ENCODE data around the gene SLC39A8.
"Not testable (repeated sequence)": the region's sequence is repeated elsewhere in the genome, so short reads cannot be mapped to it uniquely, and the experiment has no call there.

Gene SLC39A8

DNA sequence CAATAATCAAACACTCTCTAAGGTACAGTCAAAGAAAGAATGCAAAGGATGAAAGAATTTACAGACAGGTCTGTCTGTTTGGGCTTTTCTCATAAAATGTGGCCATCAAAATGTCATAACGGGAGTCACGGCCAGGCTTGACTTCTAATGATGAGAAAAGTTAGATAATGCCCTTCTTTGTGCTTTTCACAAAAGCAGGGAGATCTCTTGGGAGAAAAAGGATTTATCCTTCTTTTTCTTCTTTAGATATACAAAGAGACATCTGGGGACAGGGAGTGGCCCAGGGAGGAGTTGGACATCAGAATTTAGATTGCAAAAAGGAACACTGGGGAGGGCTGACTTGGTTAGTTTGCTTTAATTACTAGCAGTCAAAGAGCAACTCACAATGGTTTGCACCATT is 93.1 kb downstream of the SLC39A8 start:
- DNase-seq (ENCODE audit: low read depth, low spot score): no peak

DNA sequence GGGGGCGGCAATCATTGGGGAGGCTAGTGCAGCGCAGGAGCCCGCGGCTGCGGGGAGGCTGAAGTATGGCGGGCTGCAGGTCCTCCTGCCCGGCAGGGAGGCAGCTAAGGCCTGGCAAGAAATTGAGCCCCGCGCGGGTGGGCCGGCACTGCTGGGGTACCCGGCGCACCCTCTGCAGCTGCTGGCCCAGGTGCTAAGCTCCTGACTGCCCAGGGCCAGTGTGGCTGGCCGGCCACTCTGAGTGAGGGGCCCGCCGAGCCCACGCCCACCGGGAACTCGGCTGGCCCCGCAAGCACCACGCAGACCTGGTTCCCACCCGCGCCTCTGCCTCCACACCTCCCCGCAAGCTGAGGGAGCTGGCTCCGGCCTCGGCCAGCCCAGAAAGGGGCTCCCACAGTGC is 94.9 kb downstream of the SLC39A8 start:
- Histone ChIP-seq H3K27me3 (ENCODE audit: insufficient read depth, insufficient read length) (no peaks in the 10 kb centered on the region), H3K36me3 (ENCODE audit: insufficient read depth, insufficient read length, low read length) (no peaks in the 10 kb centered on the region), H3K9ac (ENCODE audit: insufficient read length, low read depth) (no peak overlapping the region), H3K9me3 (ENCODE audit: insufficient read depth, low read length) (no peaks in the 10 kb centered on the region; the same call in 1 of the 2 replicates), H3K4me3 (ENCODE audit: insufficient read length, low read depth) (no peak overlapping the region), H3K4me1 (ENCODE audit: insufficient read depth, insufficient read length) (no peaks in the 10 kb centered on the region)
- no peak for DNase-seq (ENCODE audit: low read depth, low spot score)
- no peak for TF ChIP-seq SUZ12 (IDR thresholded peaks at IDR 0.05; ENCODE audit: extremely low read depth, insufficient read depth, insufficient read length)
- no peak for TF ChIP-seq YY1 (IDR thresholded peaks at IDR 0.05; ENCODE audit: insufficient read depth, insufficient read length)
- no peak for TF ChIP-seq ZNF274 (IDR thresholded peaks at IDR 0.05; ENCODE audit: low read depth, low read length)

More for the DNA sequence above, 93.1 kb downstream of the SLC39A8 start:
- no peaks in the 10 kb centered on the region for H3K27me3 ChIP-seq (ENCODE audit: insufficient read depth, insufficient read length)
- H3K9me3 ChIP-seq (ENCODE audit: insufficient read depth, low read length): no peaks in the 10 kb centered on the region; the same call in 1 of the 2 replicates
- no peaks in the 10 kb centered on the region for H3K4me1 ChIP-seq (ENCODE audit: insufficient read depth, insufficient read length)
- H3K36me3 ChIP-seq (ENCODE audit: insufficient read depth, insufficient read length, low read length): no peaks in the 10 kb centered on the region
- H3K4me3 ChIP-seq (ENCODE audit: insufficient read length, low read depth): no peak overlapping the region
- no peak overlapping the region for H3K9ac ChIP-seq (ENCODE audit: insufficient read length, low read depth)
- TF ChIP-seq SUZ12 (IDR thresholded peaks at IDR 0.05; ENCODE audit: extremely low read depth, insufficient read depth, insufficient read length): no peak
- TF ChIP-seq ZNF274 (IDR thresholded peaks at IDR 0.05; ENCODE audit: low read depth, low read length): no peak
- no peak for TF ChIP-seq YY1 (IDR thresholded peaks at IDR 0.05; ENCODE audit: insufficient read depth, insufficient read length)

DNA sequence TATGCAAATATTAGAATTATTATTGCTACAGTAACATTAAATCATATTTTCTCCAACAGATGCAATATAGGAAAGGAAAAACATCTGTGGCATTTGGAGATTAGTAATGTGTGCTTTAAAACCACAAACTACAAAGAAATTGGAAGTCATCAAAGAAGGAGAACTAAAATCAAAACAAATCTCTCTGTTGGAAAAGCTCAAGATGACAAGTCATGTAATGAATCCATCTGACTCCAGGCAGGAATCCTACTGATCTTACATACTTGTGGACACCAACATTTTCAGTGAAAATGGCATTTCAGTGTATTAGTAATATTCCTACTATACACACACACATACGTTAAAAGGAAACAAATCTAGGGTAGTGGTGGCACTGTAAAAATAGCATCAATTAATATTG is 98.2 kb downstream of the SLC39A8 start:
- TF ChIP-seq ZNF274 (IDR thresholded peaks at IDR 0.05; ENCODE audit: low read depth, low read length) (no peak), SUZ12 (IDR thresholded peaks at IDR 0.05; ENCODE audit: extremely low read depth, insufficient read depth, insufficient read length) (no peak), YY1 (IDR thresholded peaks at IDR 0.05; ENCODE audit: insufficient read depth, insufficient read length) (no peak)
- Histone ChIP-seq H3K9me3 (ENCODE audit: insufficient read depth, low read length) (peaks cover 6% of the 10 kb centered on the region; the same call in 1 of the 2 replicates), H3K4me1 (ENCODE audit: insufficient read depth, insufficient read length) (no peaks in the 10 kb centered on the region), H3K4me3 (ENCODE audit: insufficient read length, low read depth) (no peak overlapping the region), H3K36me3 (ENCODE audit: insufficient read depth, insufficient read length, low read length) (no peaks in the 10 kb centered on the region), H3K9ac (ENCODE audit: insufficient read length, low read depth) (no peak overlapping the region), H3K27me3 (ENCODE audit: insufficient read depth, insufficient read length) (no peaks in the 10 kb centered on the region)
- DNase-seq (ENCODE audit: low read depth, low spot score): no peak

DNA sequence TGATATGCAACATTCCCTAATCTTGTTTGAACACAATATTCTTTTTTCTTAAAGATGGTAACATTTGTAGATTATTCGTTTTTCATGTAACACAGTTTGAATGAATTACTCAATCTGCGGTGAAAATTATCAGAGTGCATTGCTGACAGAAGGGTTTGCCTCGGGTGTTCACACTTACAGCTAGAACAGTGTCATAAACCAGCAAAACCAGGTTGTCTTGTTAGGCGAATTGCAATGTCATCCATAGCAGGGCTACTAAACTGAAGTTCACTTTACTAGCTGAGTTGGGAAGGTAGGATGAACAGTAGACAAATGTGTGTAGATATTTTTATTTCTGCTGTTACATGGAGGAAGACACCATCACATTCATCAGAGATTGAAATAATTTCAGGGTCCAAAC is 98.9 kb downstream of the SLC39A8 start:
- no peaks in the 10 kb centered on the region for H3K27me3 ChIP-seq (ENCODE audit: insufficient read depth, insufficient read length)
- H3K4me1 ChIP-seq (ENCODE audit: insufficient read depth, insufficient read length): no peaks in the 10 kb centered on the region
- no peak overlapping the region for H3K4me3 ChIP-seq (ENCODE audit: insufficient read length, low read depth)
- no peaks in the 10 kb centered on the region for H3K36me3 ChIP-seq (ENCODE audit: insufficient read depth, insufficient read length, low read length)
- no peak for TF ChIP-seq ZNF274 (IDR thresholded peaks at IDR 0.05; ENCODE audit: low read depth, low read length)
- H3K9me3 ChIP-seq (ENCODE audit: insufficient read depth, low read length): peaks cover 6% of the 10 kb centered on the region; the same call in 1 of the 2 replicates
- no peak for DNase-seq (ENCODE audit: low read depth, low spot score)
- no peak overlapping the region for H3K9ac ChIP-seq (ENCODE audit: insufficient read length, low read depth)

GRCh38 chr4:102244878-102245535 is 100.3 kb downstream of the SLC39A8 start:
- Histone ChIP-seq H3K9me3 (ENCODE audit: insufficient read depth, low read length) (peaks cover 6% of the 10 kb centered on the region; the same call in 1 of the 2 replicates), H3K27me3 (ENCODE audit: insufficient read depth, insufficient read length) (no peaks in the 10 kb centered on the region), H3K36me3 (ENCODE audit: insufficient read depth, insufficient read length, low read length) (no peaks in the 10 kb centered on the region), H3K4me3 (ENCODE audit: insufficient read length, low read depth) (no peak overlapping the region), H3K4me1 (ENCODE audit: insufficient read depth, insufficient read length) (no peaks in the 10 kb centered on the region), H3K9ac (ENCODE audit: insufficient read length, low read depth) (no peak overlapping the region)
- no peak for DNase-seq (ENCODE audit: low read depth, low spot score)
- TF ChIP-seq SUZ12 (IDR thresholded peaks at IDR 0.05; ENCODE audit: extremely low read depth, insufficient read depth, insufficient read length) (no peak), YY1 (IDR thresholded peaks at IDR 0.05; ENCODE audit: insufficient read depth, insufficient read length) (no peak), ZNF274 (IDR thresholded peaks at IDR 0.05; ENCODE audit: low read depth, low read length) (no peak)

GRCh38 chr4:102243296-102243695 is 102.0 kb downstream of the SLC39A8 start:
- H3K36me3 ChIP-seq (ENCODE audit: insufficient read depth, insufficient read length, low read length); H3K27me3 ChIP-seq (ENCODE audit: insufficient read depth, insufficient read length); H3K4me3 ChIP-seq (ENCODE audit: insufficient read length, low read depth); DNase-seq (ENCODE audit: low read depth, low spot score); H3K9me3 ChIP-seq (ENCODE audit: insufficient read depth, low read length); H3K4me1 ChIP-seq (ENCODE audit: insufficient read depth, insufficient read length); H3K9ac ChIP-seq (ENCODE audit: insufficient read length, low read depth): not testable (repeated sequence)

- Histone ChIP-seq H3K9me3 (ENCODE audit: insufficient read depth, low read length) (peaks cover 15% of the 10 kb centered on the region; the same call in 1 of the 2 replicates), H3K27me3 (ENCODE audit: insufficient read depth, insufficient read length) (no peaks in the 10 kb centered on the region), H3K36me3 (ENCODE audit: insufficient read depth, insufficient read length, low read length) (no peaks in the 10 kb centered on the region), H3K9ac (ENCODE audit: insufficient read length, low read depth) (no peak overlapping the region), H3K4me3 (ENCODE audit: insufficient read length, low read depth) (no peak overlapping the region), H3K4me1 (ENCODE audit: insufficient read depth, insufficient read length) (no peaks in the 10 kb centered on the region)
- TF ChIP-seq SUZ12 (IDR thresholded peaks at IDR 0.05; ENCODE audit: extremely low read depth, insufficient read depth, insufficient read length): no peak
- no peak for TF ChIP-seq ZNF274 (IDR thresholded peaks at IDR 0.05; ENCODE audit: low read depth, low read length)
- no peak for TF ChIP-seq YY1 (IDR thresholded peaks at IDR 0.05; ENCODE audit: insufficient read depth, insufficient read length)
- DNase-seq (ENCODE audit: low read depth, low spot score): no peak
These were observed 110.9 kb downstream of the SLC39A8 start for GRCh38 chr4:102234243-102234838.

All from NT2/D1 (cell line).